ENCODE measurements around the gene GXYLT2.

The GXYLT2 gene

DNA sequence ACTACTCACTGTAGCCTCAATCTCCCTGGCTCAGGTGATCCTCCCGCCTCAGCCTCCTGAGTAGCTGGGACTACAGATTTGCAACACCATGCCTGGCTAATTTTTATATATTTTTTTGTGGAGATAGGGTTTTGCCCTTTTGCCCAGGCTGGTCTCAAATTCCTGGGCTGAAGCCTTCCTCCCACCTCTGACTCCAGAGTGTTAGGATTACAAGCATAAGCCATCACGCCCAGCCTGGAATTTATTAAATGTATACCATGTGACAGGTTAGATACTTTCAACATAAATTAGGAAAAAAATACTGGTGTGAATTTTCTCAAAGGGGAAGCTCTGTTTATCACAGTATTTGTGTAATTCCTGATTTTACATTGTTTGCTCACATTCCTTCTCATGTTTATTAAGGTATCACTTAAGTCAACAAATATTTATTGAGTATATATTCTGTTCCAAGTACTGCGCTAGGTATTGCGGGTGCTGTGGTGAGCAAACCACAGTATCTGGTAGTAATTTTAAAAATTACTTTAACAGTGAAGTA lies 133.5 kb downstream of the GXYLT2 start:
- no peak for DNase-seq

DNA sequence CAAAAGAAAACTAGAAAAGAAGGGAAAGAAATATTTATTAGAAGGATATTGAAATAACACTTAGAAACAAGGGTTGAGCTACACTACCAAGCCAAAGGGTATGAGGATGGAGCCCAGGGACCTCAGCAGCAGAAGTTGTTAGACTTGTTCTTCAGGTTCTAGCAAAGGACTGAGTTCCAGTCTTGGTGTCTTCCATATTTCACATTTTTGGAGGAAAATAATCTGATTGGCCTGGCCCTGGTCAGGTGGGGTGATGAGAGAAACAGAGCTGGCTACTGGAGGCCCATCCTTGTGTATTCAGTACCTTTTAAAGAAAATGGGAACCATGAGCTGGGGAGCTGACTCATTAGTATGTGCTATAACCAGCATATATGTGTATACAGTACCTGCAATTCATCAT lies 137.0 kb downstream of the GXYLT2 start:
- DNase-seq: no peak

DNA sequence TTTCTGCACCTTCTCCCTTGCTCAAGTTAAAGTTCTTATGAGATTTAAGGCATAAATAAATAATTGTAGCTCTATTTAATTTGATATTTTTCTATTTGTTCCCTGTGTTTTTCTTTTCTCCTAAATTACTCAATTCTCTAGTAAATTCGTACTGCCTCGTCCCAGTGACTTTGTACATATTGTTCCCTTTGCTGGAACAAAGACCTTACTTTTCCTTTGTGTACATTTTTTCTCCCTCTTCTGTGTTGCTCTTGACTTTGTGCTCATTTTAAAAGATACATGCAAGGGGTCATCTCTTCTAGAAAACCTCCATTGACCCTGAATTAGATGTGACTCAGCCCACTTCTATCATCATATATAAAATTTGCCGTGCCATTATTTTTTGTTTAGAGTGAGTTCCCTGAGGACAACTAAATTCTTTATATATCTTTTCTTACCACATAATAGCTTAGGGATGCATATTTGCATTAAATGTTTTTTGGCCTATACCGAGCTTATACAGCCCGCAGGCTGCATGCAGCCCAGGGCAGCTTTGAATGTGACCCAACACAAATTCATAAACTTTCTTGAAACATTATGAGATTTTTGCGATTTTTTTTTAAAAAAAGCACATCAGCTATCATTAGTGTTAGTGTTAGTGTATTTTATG lies 138.4 kb downstream of the GXYLT2 start:
- DNase-seq: no peak
